ENCODE results near the gene TUBB2B.

- no peak for TF ChIP-seq CTCF (IDR thresholded peaks at IDR 0.05)
- TF ChIP-seq EP300 (IDR thresholded peaks at IDR 0.05): no peak
- no peak for TF ChIP-seq POLR2A (IDR thresholded peaks at IDR 0.05)
These were observed 14.1 kb downstream of the TUBB2B start for GRCh38 chr6:3213334-3213695.
